GM12878 (cell line): ENCODE measurements around the gene MITF. TPM values are rescaled to one million over a fixed set of nuclear protein-coding genes. Genes with fewer than 3 reads are reported as not detected.

ENCODE experiments used
- ATAC-seq: fragments of 200-7000 bp; cut with Tn5 transposase; 3 replicates; pipeline ENCODE4 v1.9.1; 2020; ENCODE audit warnings: mild to moderate bottlenecking, moderate library complexity
- BruUV-seq: library from RNA; stranded (reverse); fragments of 400-500 nt; replicated peaks from 2 replicates; lab custom pipeline; 2021; lab: Mats Ljungman, UMichigan
- CTCF ChIA-PET: fragments of 300-600 bp; sonication (Branson Sonifier 250); formaldehyde crosslinking; extraction: SDS; loops from one replicate; lab custom pipeline; 2021; ENCODE audit warnings: inconsistent platforms; lab: Yijun Ruan, JAX
- POLR2A ChIA-PET: fragments of 350-600 bp; formaldehyde crosslinking; extraction: SDS; loops from one replicate; lab custom pipeline; 2021; ENCODE audit warnings: inconsistent platforms; lab: Charles Lee
- RAD21 ChIA-PET: fragments of 300-600 bp; sonication (Branson Sonifier 250); formaldehyde crosslinking; loops from one replicate; lab custom pipeline; 2023; ENCODE audit warnings: antibody characterized with exemption; ENCODE audit not compliant: unreplicated experiment; lab: Charles Lee
- SMC1A ChIA-PET: fragments of 300-600 bp; sonication (Branson Sonifier 250); formaldehyde crosslinking; loops from one replicate; lab custom pipeline; 2023; ENCODE audit not compliant: unreplicated experiment, uncharacterized antibody; lab: Charles Lee
- DNase-seq: peaks from one replicate; pipeline ENCODE4 v3.0.0-alpha.2; 2011; ENCODE audit warnings: low read depth, low spot score
- FAIRE-seq: peaks from 3 replicates; lab custom pipeline; 2011; peaks lifted over from hg19 to GRCh38; lab: Jason Lieb, UNC
- H2AFZ ChIP-seq: 2 replicates; pipeline ENCODE4 v1.6.0; 2011; ENCODE audit warnings: low read depth, low read length, control low read depth; ENCODE audit not compliant: control insufficient read depth
- H3K27ac ChIP-seq: 2 replicates; pipeline ENCODE4 v1.5.1; 2011; ENCODE audit warnings: control low read depth; ENCODE audit not compliant: control insufficient read depth, insufficient read depth
- H3K27me3 ChIP-seq, 2 experiments: replicated peaks in 1 of 2; 2 replicates each; pipeline versions ENCODE4 v1.6.0 to v1.6.1; 2011; ENCODE audit warnings: low read length in 1 of 2; ENCODE audit not compliant: control insufficient read depth in 2 of 2, insufficient read depth in 2 of 2
- H3K36me3 ChIP-seq, 2 experiments: 2 replicates each; pipeline ENCODE4 v1.5.1; 2011; ENCODE audit warnings: low read length in 1 of 2; ENCODE audit not compliant: control insufficient read depth in 2 of 2, insufficient read depth in 2 of 2
- H3K4me1 ChIP-seq: 2 replicates; pipeline ENCODE4 v1.6.1; 2011; ENCODE audit warnings: mild to moderate bottlenecking, low read length, moderate library complexity, mixed read lengths; ENCODE audit not compliant: control insufficient read depth, insufficient read depth
- H3K4me2 ChIP-seq: 2 replicates; pipeline ENCODE4 v1.6.0; 2011; ENCODE audit warnings: control low read depth; ENCODE audit not compliant: control insufficient read depth, insufficient read depth
- H3K4me3 ChIP-seq: fragments of 200-600 bp; sonication (generic); 2 replicates; pipeline ENCODE4 v1.5.1; 2016
- H3K79me2 ChIP-seq: 2 replicates; pipeline ENCODE4 v1.6.0; 2011; ENCODE audit warnings: low read length; ENCODE audit not compliant: control insufficient read depth, insufficient read depth
- H3K9ac ChIP-seq: 2 replicates; pipeline ENCODE4 v1.8.0; 2011; ENCODE audit warnings: low read length, control low read depth, mixed read lengths; ENCODE audit not compliant: control insufficient read depth, insufficient read depth
- H3K9me3 ChIP-seq: replicated peaks from 3 replicates; pipeline ENCODE4 v1.5.1; 2011; ENCODE audit warnings: mild to moderate bottlenecking, low read length; ENCODE audit not compliant: control insufficient read depth, insufficient read depth
- H4K20me1 ChIP-seq: 2 replicates; pipeline ENCODE4 v1.6.0; 2011; ENCODE audit not compliant: control insufficient read depth, insufficient read depth
- BACH1 ChIP-seq: fragments of 450-650 bp; IDR thresholded peaks from 2 replicates; pipeline ENCODE4 v1.6.1; 2017; ENCODE audit warnings: mild to moderate bottlenecking, borderline replicate concordance
- CBX3 ChIP-seq: fragments of 200-600 bp; sonication (generic); IDR thresholded peaks from 2 replicates; pipeline ENCODE4 v1.6.1; 2016; ENCODE audit warnings: low read depth, borderline replicate concordance
- CBX5 ChIP-seq: sonication (generic); IDR thresholded peaks from 2 replicates; pipeline ENCODE4 v1.6.1; 2016; ENCODE audit warnings: low read depth, moderate library complexity, mild to moderate bottlenecking, inconsistent platforms
- CHD4 ChIP-seq: fragments of 200-600 bp; sonication (generic); IDR thresholded peaks from 2 replicates; pipeline ENCODE4 v1.6.1; 2016; ENCODE audit warnings: mild to moderate bottlenecking
- HDAC2 ChIP-seq: fragments of 200-600 bp; sonication (generic); IDR thresholded peaks from 2 replicates; pipeline ENCODE4 v1.6.1; 2017
- IKZF1 ChIP-seq: fragments of 450-650 bp; conservative IDR thresholded peaks from 2 replicates; pipeline ENCODE4 v1.6.1; 2017; ENCODE audit warnings: antibody characterized with exemption, mild to moderate bottlenecking
- IKZF2 ChIP-seq, 2 experiments: fragments of 450-650 bp; IDR thresholded peaks; 2 replicates each; pipeline ENCODE4 v1.6.1; 2017; ENCODE audit warnings: mild to moderate bottlenecking in 2 of 2, moderate library complexity in 2 of 2
- MXI1 ChIP-seq: fragments of 150-350 bp; IDR thresholded peaks from 2 replicates; pipeline ENCODE4 v1.6.1; 2011; ENCODE audit warnings: low read depth, mild to moderate bottlenecking, inconsistent platforms, low read length, improper control_type of control experiment
- MYC ChIP-seq: IDR thresholded peaks from 2 replicates; pipeline ENCODE4 v1.6.1; 2011; ENCODE audit warnings: mild to moderate bottlenecking, low read length, moderate library complexity, inconsistent platforms; ENCODE audit not compliant: insufficient read depth, insufficient replicate concordance, insufficient read length, severe bottlenecking
- SMC3 ChIP-seq: IDR thresholded peaks from 2 replicates; pipeline ENCODE4 v1.6.1; 2011; ENCODE audit warnings: low read length, improper control_type of control experiment, borderline replicate concordance
- SUZ12 ChIP-seq: fragments of 200-600 bp; sonication (generic); IDR thresholded peaks from one replicate; pipeline ENCODE4 v1.6.1; 2018; ENCODE audit warnings: antibody characterized with exemption, mild to moderate bottlenecking; ENCODE audit not compliant: unreplicated experiment
- TARDBP ChIP-seq: IDR thresholded peaks from 2 replicates; pipeline ENCODE4 v1.6.1; 2016; ENCODE audit warnings: borderline replicate concordance
- TBL1XR1 ChIP-seq: IDR thresholded peaks from 2 replicates; pipeline ENCODE4 v1.6.1; 2012; ENCODE audit warnings: low read depth, low read length, improper control_type of control experiment
- TCF12 ChIP-seq: IDR thresholded peaks from 2 replicates; pipeline ENCODE4 v1.6.1; 2011; ENCODE audit warnings: low read depth, mild to moderate bottlenecking, low read length
- ZBED1 ChIP-seq: IDR thresholded peaks from 2 replicates; pipeline ENCODE4 v1.6.1; 2016; ENCODE audit warnings: borderline replicate concordance
- WGBS: methylation state at CpG from one replicate; pipeline ENCODE4 v1.1.6; 2016; ENCODE audit warnings: low lambda C conversion rate; ENCODE audit not compliant: insufficient replicate concordance, insufficient coverage; ENCODE audit errors: missing lambda C conversion rate; 5-methylcytosine and 5-hydroxymethylcytosine counted together
- in situ Hi-C: fragments of 300-500 bp; cut with MboI; formaldehyde crosslinking; loops from 9 replicates; pipeline ENCODE4 v1.14.3; 2018; ENCODE audit warnings: mixed read lengths
- intact Hi-C: fragments of 100-400 bp; cut with micrococcal nuclease; formaldehyde crosslinking; loops from one replicate; pipeline ENCODE4 v1.14.2; 2022; ENCODE audit not compliant: unreplicated experiment
- polyA plus RNA-seq, 11 experiments: library from polyadenylated mRNA; depleted of rRNA in 4 of 11; unstranded in 6 of 11; stranded (reverse) in 5 of 11; fragments of >200 nt; fragmentation: Nextera tagmentation in 4 of 11; fragmentation: Illumina TruSeq in 1 of 11; extraction: Ambion mirVana in 4 of 11; extraction: Trizol in 1 of 11; gene quantifications; 1 replicate in 1 of 11; 2 replicates in 10 of 11; pipeline versions ENCODE4 v1.2.1 to v1.2.3, GENCODE V29; 2011 to 2016; ENCODE audit warnings: inconsistent platforms in 2 of 11, missing spikeins in 2 of 11, low read depth in 1 of 11
- total RNA-seq, 4 experiments: library from RNA; depleted of rRNA in 3 of 4; stranded (reverse); fragments of >200 nt in 3 of 4; fragmentation: Illumina TruSeq in 1 of 4; extraction: Trizol in 1 of 4; gene quantifications; 2 replicates each; pipeline versions ENCODE4 v1.2.1 to v1.2.3, GENCODE V29; 2013 to 2021
- TF ChIP-seq, protein P1 (sequence below): IDR thresholded peaks from 2 replicates; pipeline ENCODE4 v1.6.1; 2011; ENCODE audit warnings: low read depth, mild to moderate bottlenecking, low read length, moderate library complexity, borderline replicate concordance; ENCODE audit errors: extremely low read depth
- TF ChIP-seq, protein P2 (sequence below): fragments of 450-650 bp; IDR thresholded peaks from 2 replicates; pipeline ENCODE4 v1.6.1; 2016; ENCODE audit warnings: mild to moderate bottlenecking
- TF ChIP-seq, protein P3 (sequence below): fragments of 450-650 bp; formaldehyde crosslinking; IDR thresholded peaks from 2 replicates; pipeline ENCODE4 v1.5.0; 2022; ENCODE audit warnings: mild to moderate bottlenecking, missing genetic modification characterization

The MITF gene
- total and polyA plus RNA-seq, 10 of the 15 experiments (the other 5 are each of a cell fraction or from before 2014, with no cell fraction given), result under 0.01 to 0.90 (median 0.06) TPM; not detected in 3

DNA sequence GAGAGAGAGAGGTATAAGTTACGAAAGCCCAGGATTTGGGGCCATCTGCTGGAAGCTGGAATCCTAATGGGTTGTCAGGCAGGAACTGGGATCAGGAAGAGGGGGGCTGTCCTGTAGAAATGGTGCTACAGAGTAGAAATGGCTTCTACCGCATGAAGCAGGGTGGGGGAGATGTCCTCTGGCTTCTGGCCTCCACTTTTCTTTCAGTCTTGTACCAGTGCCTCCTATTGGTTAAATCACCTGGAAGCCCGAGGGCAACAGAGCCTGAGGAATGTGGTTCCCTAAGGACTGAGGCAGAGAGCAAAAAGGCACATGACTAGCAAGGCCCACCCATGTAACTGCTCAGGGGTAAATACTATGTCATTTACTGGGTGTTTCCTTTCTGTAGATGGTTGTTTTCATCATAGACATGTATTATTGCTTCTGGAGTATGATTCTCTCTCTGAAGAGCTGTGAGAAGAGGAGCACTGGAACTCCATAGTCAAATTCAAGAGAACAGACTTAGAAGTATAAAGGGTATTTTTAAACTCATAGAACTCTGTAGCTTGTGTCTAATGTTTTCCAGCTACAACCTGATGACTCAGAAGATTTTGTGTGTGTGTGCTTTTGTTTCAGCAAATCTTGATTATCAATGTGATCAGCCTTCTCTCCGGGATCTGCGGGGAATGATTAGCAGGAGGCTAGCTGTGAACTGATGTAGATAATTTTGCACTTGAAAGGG lies 20.2 kb upstream of the MITF start (continued):
- TF ChIP-seq, protein P1, sequence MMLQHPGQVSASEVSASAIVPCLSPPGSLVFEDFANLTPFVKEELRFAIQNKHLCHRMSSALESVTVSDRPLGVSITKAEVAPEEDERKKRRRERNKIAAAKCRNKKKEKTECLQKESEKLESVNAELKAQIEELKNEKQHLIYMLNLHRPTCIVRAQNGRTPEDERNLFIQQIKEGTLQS, result no peak
- TF ChIP-seq MXI1, result no peak
- TF ChIP-seq CBX5, result no peak
- TF ChIP-seq, protein P2, sequence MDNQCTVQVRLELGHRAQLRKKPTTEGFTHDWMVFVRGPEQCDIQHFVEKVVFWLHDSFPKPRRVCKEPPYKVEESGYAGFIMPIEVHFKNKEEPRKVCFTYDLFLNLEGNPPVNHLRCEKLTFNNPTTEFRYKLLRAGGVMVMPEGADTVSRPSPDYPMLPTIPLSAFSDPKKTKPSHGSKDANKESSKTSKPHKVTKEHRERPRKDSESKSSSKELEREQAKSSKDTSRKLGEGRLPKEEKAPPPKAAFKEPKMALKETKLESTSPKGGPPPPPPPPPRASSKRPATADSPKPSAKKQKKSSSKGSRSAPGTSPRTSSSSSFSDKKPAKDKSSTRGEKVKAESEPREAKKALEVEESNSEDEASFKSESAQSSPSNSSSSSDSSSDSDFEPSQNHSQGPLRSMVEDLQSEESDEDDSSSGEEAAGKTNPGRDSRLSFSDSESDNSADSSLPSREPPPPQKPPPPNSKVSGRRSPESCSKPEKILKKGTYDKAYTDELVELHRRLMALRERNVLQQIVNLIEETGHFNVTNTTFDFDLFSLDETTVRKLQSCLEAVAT, result no peak

DNA sequence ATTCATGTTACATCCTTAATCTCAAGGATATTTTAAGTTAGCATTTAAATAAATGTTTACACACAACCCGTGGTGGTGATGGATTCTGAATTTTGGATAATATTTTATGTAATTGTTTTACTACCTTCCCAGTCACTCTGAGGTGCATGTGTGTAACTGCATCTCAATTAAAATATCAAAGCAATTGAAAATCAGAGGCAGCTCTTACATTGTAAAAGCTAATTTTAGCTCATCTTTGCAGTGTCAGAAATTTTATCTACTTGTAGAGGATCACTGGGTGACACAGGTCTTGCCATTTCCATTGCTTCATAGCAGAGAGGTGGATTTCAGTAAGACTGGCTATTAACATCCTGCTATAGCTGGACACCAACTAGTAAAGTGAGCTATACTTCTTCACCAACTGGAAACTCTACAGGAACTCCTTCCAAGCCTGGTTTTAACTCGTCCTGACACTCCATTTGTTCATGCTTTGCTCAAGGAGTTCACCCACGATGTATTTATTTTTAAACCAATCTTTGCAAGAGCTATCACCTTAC lies 19.6 kb upstream of the MITF start:
- TF ChIP-seq IKZF1, result no peak
- no peak for TF ChIP-seq BACH1
- no peak for TF ChIP-seq TCF12
- TF ChIP-seq HDAC2, result no peak
- no peak for TF ChIP-seq ZBED1
- no peak for TF ChIP-seq CBX3
- TF ChIP-seq, protein P3, sequence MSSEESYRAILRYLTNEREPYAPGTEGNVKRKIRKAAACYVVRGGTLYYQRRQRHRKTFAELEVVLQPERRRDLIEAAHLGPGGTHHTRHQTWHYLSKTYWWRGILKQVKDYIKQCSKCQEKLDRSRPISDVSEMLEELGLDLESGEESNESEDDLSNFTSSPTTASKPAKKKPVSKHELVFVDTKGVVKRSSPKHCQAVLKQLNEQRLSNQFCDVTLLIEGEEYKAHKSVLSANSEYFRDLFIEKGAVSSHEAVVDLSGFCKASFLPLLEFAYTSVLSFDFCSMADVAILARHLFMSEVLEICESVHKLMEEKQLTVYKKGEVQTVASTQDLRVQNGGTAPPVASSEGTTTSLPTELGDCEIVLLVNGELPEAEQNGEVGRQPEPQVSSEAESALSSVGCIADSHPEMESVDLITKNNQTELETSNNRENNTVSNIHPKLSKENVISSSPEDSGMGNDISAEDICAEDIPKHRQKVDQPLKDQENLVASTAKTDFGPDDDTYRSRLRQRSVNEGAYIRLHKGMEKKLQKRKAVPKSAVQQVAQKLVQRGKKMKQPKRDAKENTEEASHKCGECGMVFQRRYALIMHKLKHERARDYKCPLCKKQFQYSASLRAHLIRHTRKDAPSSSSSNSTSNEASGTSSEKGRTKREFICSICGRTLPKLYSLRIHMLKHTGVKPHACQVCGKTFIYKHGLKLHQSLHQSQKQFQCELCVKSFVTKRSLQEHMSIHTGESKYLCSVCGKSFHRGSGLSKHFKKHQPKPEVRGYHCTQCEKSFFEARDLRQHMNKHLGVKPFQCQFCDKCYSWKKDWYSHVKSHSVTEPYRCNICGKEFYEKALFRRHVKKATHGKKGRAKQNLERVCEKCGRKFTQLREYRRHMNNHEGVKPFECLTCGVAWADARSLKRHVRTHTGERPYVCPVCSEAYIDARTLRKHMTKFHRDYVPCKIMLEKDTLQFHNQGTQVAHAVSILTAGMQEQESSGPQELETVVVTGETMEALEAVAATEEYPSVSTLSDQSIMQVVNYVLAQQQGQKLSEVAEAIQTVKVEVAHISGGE (CRISPR knock-in tag), result no peak
- TF ChIP-seq SUZ12, result no peak
- TF ChIP-seq SMC3, result no peak
- no peak for TF ChIP-seq TBL1XR1
- no peak for TF ChIP-seq MYC
- no peak for TF ChIP-seq IKZF2 (IDR thresholded peaks at IDR 0.05)
- no peak for TF ChIP-seq CHD4
- TF ChIP-seq TARDBP, result no peak
- no peak overlapping the region for H3K27ac ChIP-seq
- ChIA-PET CTCF (no interaction called here), POLR2A (interaction anchor here (0.5 kb wide), 1 partner anchor 83 kb away, joined by 5 read pairs; no protein-coding TSS in a partner anchor), RAD21 (no interaction called here), SMC1A (no interaction called here)
- H3K4me2 ChIP-seq, result no peak overlapping the region
- no peaks in the 10 kb centered on the region for H3K4me1 ChIP-seq
- H3K79me2 ChIP-seq, result no peaks in the 10 kb centered on the region
- FAIRE-seq (no peak), ATAC-seq (no peak), DNase-seq (no peak)
- no peak overlapping the region for H3K4me3 ChIP-seq
- in situ Hi-C loops, result no loop called here
- no peaks in the 10 kb centered on the region for H4K20me1 ChIP-seq
- H3K36me3 ChIP-seq, result no peaks in the 10 kb centered on the region
- intact Hi-C loops, result no loop called here
- no peaks in the 10 kb centered on the region for H3K9me3 ChIP-seq
- no peak overlapping the region for H2AFZ ChIP-seq
- 2% methylated on average over 3 of the region's 3 CpGs for WGBS
- no peak overlapping the region for H3K9ac ChIP-seq
- no peaks in the 10 kb centered on the region; a peak in 1 of 4 replicates for H3K27me3 ChIP-seq
- BruUV-seq, result no TSS peak
